Rectal smooth muscle tissue (tissue), 1 donor: Measurements from ENCODE around the gene KRIT1.
"Not testable (repeated sequence)": the region's sequence is repeated elsewhere in the genome, so short reads cannot be mapped to it uniquely, and the experiment has no call there.

Experiments
- H3K27ac ChIP-seq: one replicate; pipeline ENCODE4 v1.7.0; 2013; ENCODE audit warnings: low read depth, low read length, inconsistent platforms
- H3K27me3 ChIP-seq: one replicate; pipeline ENCODE4 v1.7.0; 2013; ENCODE audit warnings: low read length; ENCODE audit not compliant: control insufficient read depth, insufficient read depth
- H3K36me3 ChIP-seq: one replicate; pipeline ENCODE4 v1.7.0; 2013; ENCODE audit warnings: low read length; ENCODE audit not compliant: control insufficient read depth, insufficient read depth
- H3K4me1 ChIP-seq: one replicate; pipeline ENCODE4 v1.7.0; 2013; ENCODE audit warnings: low read length; ENCODE audit not compliant: control insufficient read depth, insufficient read depth
- H3K4me3 ChIP-seq: one replicate; pipeline ENCODE4 v1.7.0; 2013; ENCODE audit warnings: low read length
- H3K9ac ChIP-seq: one replicate; pipeline ENCODE4 v1.7.0; 2013; ENCODE audit warnings: low read length

The KRIT1 gene

GRCh38 chr7:92266415-92267241 lies 20.9 kb upstream of the KRIT1 start:
- no peaks in the 10 kb centered on the region for H3K36me3 ChIP-seq
- no peak overlapping the region for H3K9ac ChIP-seq

GRCh38 chr7:92260248-92260781 lies 14.6 kb upstream of the KRIT1 start:
- Histone ChIP-seq H3K27ac (no peak overlapping the region), H3K4me1 (no peaks in the 10 kb centered on the region), H3K36me3 (no peaks in the 10 kb centered on the region), H3K9ac (no peak overlapping the region), H3K27me3 (no peaks in the 10 kb centered on the region), H3K4me3 (no peak overlapping the region)

More at GRCh38 chr7:92266415-92267241, 20.9 kb upstream of the KRIT1 start:
- H3K27me3 ChIP-seq: no peaks in the 10 kb centered on the region
- H3K4me1 ChIP-seq: no peaks in the 10 kb centered on the region
- no peak overlapping the region for H3K4me3 ChIP-seq
- H3K27ac ChIP-seq: no peak overlapping the region

GRCh38 chr7:92259610-92260247 lies 14.0 kb upstream of the KRIT1 start:
- Histone ChIP-seq H3K4me1 (no peaks in the 10 kb centered on the region), H3K9ac (no peak overlapping the region), H3K27me3 (no peaks in the 10 kb centered on the region), H3K36me3 (no peaks in the 10 kb centered on the region), H3K4me3 (no peak overlapping the region), H3K27ac (no peak overlapping the region)

- H3K9ac ChIP-seq: no peak overlapping the region
- H3K4me1 ChIP-seq: no peaks in the 10 kb centered on the region
- H3K36me3 ChIP-seq: no peaks in the 10 kb centered on the region
- no peaks in the 10 kb centered on the region for H3K27me3 ChIP-seq
- no peak overlapping the region for H3K27ac ChIP-seq
- H3K4me3 ChIP-seq: no peak overlapping the region
Observed at GRCh38 chr7:92259062-92259461, 13.3 kb upstream of the KRIT1 start.

GRCh38 chr7:92255308-92255707 lies 9.6 kb upstream of the KRIT1 start:
- H3K27me3 ChIP-seq: no peaks in the 10 kb centered on the region
- H3K9ac ChIP-seq: no peak overlapping the region
- no peaks in the 10 kb centered on the region for H3K4me1 ChIP-seq
- no peak overlapping the region for H3K4me3 ChIP-seq
- no peak overlapping the region for H3K27ac ChIP-seq
- H3K36me3 ChIP-seq: no peaks in the 10 kb centered on the region

- not testable (repeated sequence) for H3K27me3 ChIP-seq, H3K27ac ChIP-seq, H3K9ac ChIP-seq, H3K4me3 ChIP-seq, H3K36me3 ChIP-seq, H3K4me1 ChIP-seq
Observed at GRCh38 chr7:92254800-92255199, 9.1 kb upstream of the KRIT1 start.

- no peak overlapping the region for H3K4me3 ChIP-seq
- no peaks in the 10 kb centered on the region for H3K36me3 ChIP-seq
- H3K4me1 ChIP-seq: no peaks in the 10 kb centered on the region
- no peaks in the 10 kb centered on the region for H3K27me3 ChIP-seq
- no peak overlapping the region for H3K9ac ChIP-seq
- H3K27ac ChIP-seq: no peak overlapping the region
Observed at GRCh38 chr7:92253251-92253650, 7.5 kb upstream of the KRIT1 start.

- Histone ChIP-seq H3K4me3 (no peak overlapping the region), H3K27me3 (no peaks in the 10 kb centered on the region), H3K27ac (no peak overlapping the region), H3K36me3 (no peaks in the 10 kb centered on the region), H3K9ac (no peak overlapping the region), H3K4me1 (peaks cover 7% of the 10 kb centered on the region)
Observed at GRCh38 chr7:92251181-92251580, 5.5 kb upstream of the KRIT1 start.

- Histone ChIP-seq H3K4me3 (no peak overlapping the region), H3K27me3 (no peaks in the 10 kb centered on the region), H3K27ac (no peak overlapping the region), H3K36me3 (no peaks in the 10 kb centered on the region), H3K4me1 (peaks cover 7% of the 10 kb centered on the region), H3K9ac (no peak overlapping the region)
Observed at GRCh38 chr7:92250603-92251002, 4.9 kb upstream of the KRIT1 start.

GRCh38 chr7:92246360-92247101 lies 817 bp upstream of the KRIT1 start:
- H3K36me3 ChIP-seq: no peaks in the 10 kb centered on the region
- H3K9ac ChIP-seq: peak overlapping the region; percentile 63
- H3K4me1 ChIP-seq: peaks cover 13% of the 10 kb centered on the region
- no peaks in the 10 kb centered on the region for H3K27me3 ChIP-seq
- peak overlapping the region; percentile 79 for H3K27ac ChIP-seq
- H3K4me3 ChIP-seq: peak overlapping the region; percentile 71

- Histone ChIP-seq H3K36me3 (no peaks in the 10 kb centered on the region), H3K4me3 (peak overlapping the region; percentile 71), H3K9ac (peak overlapping the region; percentile 28), H3K27me3 (no peaks in the 10 kb centered on the region), H3K4me1 (peaks cover 13% of the 10 kb centered on the region), H3K27ac (peak overlapping the region; percentile 79)
Observed at GRCh38 chr7:92244808-92245486, 767 bp downstream of the KRIT1 start.

- H3K4me1 ChIP-seq: peaks cover 13% of the 10 kb centered on the region
- no peaks in the 10 kb centered on the region for H3K27me3 ChIP-seq
- peaks cover 5% of the 10 kb centered on the region for H3K36me3 ChIP-seq
- no peak overlapping the region for H3K4me3 ChIP-seq
- H3K27ac ChIP-seq: no peak overlapping the region
- H3K9ac ChIP-seq: no peak overlapping the region
Observed at GRCh38 chr7:92242972-92243371, 2.7 kb downstream of the KRIT1 start.
